ENCODE measurements around the gene SLC24A5. TPM values are rescaled to one million over a fixed set of nuclear protein-coding genes. Genes with fewer than 3 reads are reported as not detected.

The SLC24A5 gene
- total and polyA plus RNA-seq, 2 donors (not counting 1 experiment from before 2014, with no cell fraction given): not detected

DNA sequence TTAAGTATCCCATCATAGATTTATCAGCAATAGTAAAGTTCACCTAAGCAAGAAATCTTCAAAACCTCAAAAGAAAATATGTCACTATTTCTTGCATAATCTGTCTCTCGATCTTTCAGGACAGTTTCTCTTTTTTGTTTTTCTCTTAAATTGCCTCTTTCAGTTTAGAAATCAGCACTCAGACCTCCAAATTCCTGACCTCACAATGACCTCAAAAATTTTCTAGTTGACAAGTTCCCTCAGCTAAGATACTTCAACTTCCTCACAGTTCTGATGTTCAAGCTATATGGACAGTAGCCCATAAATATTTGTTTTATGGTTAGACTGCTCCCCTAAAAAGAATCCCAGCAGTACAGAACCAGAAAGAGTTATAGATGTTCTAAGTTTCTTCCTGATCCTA is 24.1 kb downstream of the SLC24A5 start:
- peaks cover 3% of the 10 kb centered on the region for H3K4me1 Mint-ChIP-seq
- no peak overlapping the region for H3K27ac Mint-ChIP-seq

GRCh38 chr15:48145923-48146322 is 25.1 kb downstream of the SLC24A5 start:
- H3K4me3 Mint-ChIP-seq: no peak overlapping the region
- Histone ChIP-seq H3K27me3 (replicated peaks in 1 of 4; ENCODE audit: control extremely low read depth in 1 of 4, control insufficient read depth in 3 of 4, insufficient read depth in 4 of 4, low read length in 3 of 4) (no peaks in the 10 kb centered on the region), H3K4me1 (ENCODE audit: control insufficient read depth in 2 of 2, insufficient read depth in 2 of 2, low read length in 2 of 2) (no peaks in the 10 kb centered on the region), H2AFZ (ENCODE audit: insufficient read depth, low read depth, low read length, poor library complexity, severe bottlenecking) (no peak overlapping the region), H3K36me3 (replicated peaks in 1 of 2; ENCODE audit: control extremely low read depth in 1 of 2, control insufficient read depth in 1 of 2, extremely low read depth in 1 of 2, insufficient read depth in 2 of 2, low read length in 1 of 2) (peaks cover 0 to 5% of the 10 kb centered on the region in 2 experiments), H3K79me2 (ENCODE audit: control insufficient read depth, insufficient read depth, low read length) (no peaks in the 10 kb centered on the region), H3K27ac (ENCODE audit: low read length in 2 of 2) (no peak overlapping the region), H3K9me3 (ENCODE audit: control extremely low read depth in 1 of 3, control insufficient read depth in 2 of 3, insufficient read depth in 1 of 3, low read length in 2 of 3) (no peaks in the 10 kb centered on the region), H3K4me2 (replicated peaks; ENCODE audit: low read depth, low read length, poor library complexity, severe bottlenecking) (no peak overlapping the region), H4K20me1 (ENCODE audit: control insufficient read depth, insufficient read depth, low read length, poor library complexity, severe bottlenecking) (no peaks in the 10 kb centered on the region), H3K9ac (ENCODE audit: low read length) (no peak overlapping the region), H3K4me3 (ENCODE audit: control extremely low read depth in 1 of 5, extremely low read depth in 1 of 5, insufficient read depth in 1 of 5, low read depth in 2 of 5, low read length in 4 of 5) (no peak overlapping the region)
- ChIA-PET CTCF (no interaction called here), POLR2A (no interaction called here)
- ATAC-seq (ENCODE audit: low read depth): no peak
- no peak for DNase-seq
- H3K27ac Mint-ChIP-seq: no peak overlapping the region
- TF ChIP-seq, protein P1, sequence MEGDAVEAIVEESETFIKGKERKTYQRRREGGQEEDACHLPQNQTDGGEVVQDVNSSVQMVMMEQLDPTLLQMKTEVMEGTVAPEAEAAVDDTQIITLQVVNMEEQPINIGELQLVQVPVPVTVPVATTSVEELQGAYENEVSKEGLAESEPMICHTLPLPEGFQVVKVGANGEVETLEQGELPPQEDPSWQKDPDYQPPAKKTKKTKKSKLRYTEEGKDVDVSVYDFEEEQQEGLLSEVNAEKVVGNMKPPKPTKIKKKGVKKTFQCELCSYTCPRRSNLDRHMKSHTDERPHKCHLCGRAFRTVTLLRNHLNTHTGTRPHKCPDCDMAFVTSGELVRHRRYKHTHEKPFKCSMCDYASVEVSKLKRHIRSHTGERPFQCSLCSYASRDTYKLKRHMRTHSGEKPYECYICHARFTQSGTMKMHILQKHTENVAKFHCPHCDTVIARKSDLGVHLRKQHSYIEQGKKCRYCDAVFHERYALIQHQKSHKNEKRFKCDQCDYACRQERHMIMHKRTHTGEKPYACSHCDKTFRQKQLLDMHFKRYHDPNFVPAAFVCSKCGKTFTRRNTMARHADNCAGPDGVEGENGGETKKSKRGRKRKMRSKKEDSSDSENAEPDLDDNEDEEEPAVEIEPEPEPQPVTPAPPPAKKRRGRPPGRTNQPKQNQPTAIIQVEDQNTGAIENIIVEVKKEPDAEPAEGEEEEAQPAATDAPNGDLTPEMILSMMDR (IDR thresholded peaks at IDR 0.05): no peak
- TF ChIP-seq EZH2 (IDR thresholded peaks at IDR 0.05; ENCODE audit: borderline replicate concordance, insufficient read depth, low read depth, low read length, poor library complexity, severe bottlenecking): no peak
- H3K27me3 Mint-ChIP-seq: no peaks in the 10 kb centered on the region
- H3K4me1 Mint-ChIP-seq: peaks cover 3% of the 10 kb centered on the region
- intact Hi-C loops (cut with micrococcal nuclease): no loop called here
- no peaks in the 10 kb centered on the region for H3K9me3 Mint-ChIP-seq (ENCODE audit: insufficient read depth)

More for the DNA sequence above, 24.1 kb downstream of the SLC24A5 start:
- no peak for DNase-seq
- H3K27ac ChIP-seq (ENCODE audit: low read length in 2 of 2): no peak overlapping the region
- no peaks in the 10 kb centered on the region for H3K79me2 ChIP-seq (ENCODE audit: control insufficient read depth, insufficient read depth, low read length)
- no peaks in the 10 kb centered on the region for H3K9me3 ChIP-seq (ENCODE audit: control extremely low read depth in 1 of 3, control insufficient read depth in 2 of 3, insufficient read depth in 1 of 3, low read length in 2 of 3)
- 91% methylated on average over 1 of the region's 1 CpG for WGBS (ENCODE audit: insufficient coverage)
- peaks cover 0 to 5% of the 10 kb centered on the region in 2 experiments for H3K36me3 ChIP-seq (replicated peaks in 1 of 2; ENCODE audit: control extremely low read depth in 1 of 2, control insufficient read depth in 1 of 2, extremely low read depth in 1 of 2, insufficient read depth in 2 of 2, low read length in 1 of 2)
- no peaks in the 10 kb centered on the region for H3K27me3 ChIP-seq (replicated peaks in 1 of 4; ENCODE audit: control extremely low read depth in 1 of 4, control insufficient read depth in 3 of 4, insufficient read depth in 4 of 4, low read length in 3 of 4)
- no peaks in the 10 kb centered on the region for H3K4me1 ChIP-seq (ENCODE audit: control insufficient read depth in 2 of 2, insufficient read depth in 2 of 2, low read length in 2 of 2)
- no peaks in the 10 kb centered on the region for H3K9me3 Mint-ChIP-seq (ENCODE audit: insufficient read depth)
- ChIA-PET POLR2A (no interaction called here), CTCF (no interaction called here)
- no peak overlapping the region for H2AFZ ChIP-seq (ENCODE audit: insufficient read depth, low read depth, low read length, poor library complexity, severe bottlenecking)
- H3K4me3 ChIP-seq (ENCODE audit: control extremely low read depth in 1 of 5, extremely low read depth in 1 of 5, insufficient read depth in 1 of 5, low read depth in 2 of 5, low read length in 4 of 5): no peak overlapping the region
- no peaks in the 10 kb centered on the region for H4K20me1 ChIP-seq (ENCODE audit: control insufficient read depth, insufficient read depth, low read length, poor library complexity, severe bottlenecking)
- no peaks in the 10 kb centered on the region for H3K27me3 Mint-ChIP-seq
- TF ChIP-seq, protein P1 (IDR thresholded peaks at IDR 0.05): no peak
- no peak for TF ChIP-seq EZH2 (IDR thresholded peaks at IDR 0.05; ENCODE audit: borderline replicate concordance, insufficient read depth, low read depth, low read length, poor library complexity, severe bottlenecking)
- H3K4me3 Mint-ChIP-seq: no peak overlapping the region
- no peak overlapping the region for H3K9ac ChIP-seq (ENCODE audit: low read length)
- intact Hi-C loops (cut with micrococcal nuclease): no loop called here
- no peak overlapping the region for H3K4me2 ChIP-seq (replicated peaks; ENCODE audit: low read depth, low read length, poor library complexity, severe bottlenecking)
- ATAC-seq (ENCODE audit: low read depth): no peak

Measured in B cell (primary cell).